DND-41 (cell line): Measurements from ENCODE around the gene ZNF48.

Source experiments
- ATAC-seq: fragments of 200-7000 bp; cut with Tn5 transposase; 3 replicates; pipeline ENCODE4 v1.9.1; 2021; ENCODE audit warnings: low read depth; ENCODE audit not compliant: insufficient read depth
- DNase-seq: peaks from one replicate; pipeline ENCODE4 v3.0.0-alpha.2; 2020
- H2AFZ ChIP-seq: 2 replicates; pipeline ENCODE4 v1.6.0; 2012; ENCODE audit warnings: low read depth, low read length
- H3K27ac ChIP-seq: 2 replicates; pipeline ENCODE4 v1.5.1; 2012; ENCODE audit warnings: low read length, inconsistent platforms
- H3K27me3 ChIP-seq: fragments of 200-600 bp; sonication (generic); 2 replicates; pipeline ENCODE4 v1.6.0; 2012; ENCODE audit warnings: low read length, mild to moderate bottlenecking, inconsistent platforms; ENCODE audit not compliant: insufficient read depth, poor library complexity
- H3K36me3 ChIP-seq: 2 replicates; pipeline ENCODE4 v1.5.1; 2012; ENCODE audit warnings: low read length, inconsistent platforms; ENCODE audit not compliant: insufficient read depth
- H3K4me1 ChIP-seq: 2 replicates; pipeline ENCODE4 v1.5.1; 2012; ENCODE audit warnings: mild to moderate bottlenecking, low read length; ENCODE audit not compliant: insufficient read depth
- H3K4me2 ChIP-seq: 2 replicates; pipeline ENCODE4 v1.6.0; 2012; ENCODE audit warnings: mild to moderate bottlenecking, moderate library complexity, low read length, inconsistent platforms; ENCODE audit not compliant: insufficient read depth
- H3K4me3 ChIP-seq, 2 experiments: fragments of 200-600 bp in 1 of 2; shearing (Covaris generic) in 1 of 2; 2 replicates each; pipeline ENCODE4 v1.5.1; 2012 to 2016; ENCODE audit warnings: inconsistent platforms in 2 of 2, low read length in 2 of 2, mild to moderate bottlenecking in 2 of 2, low read depth in 1 of 2, moderate library complexity in 1 of 2
- H3K79me2 ChIP-seq: 2 replicates; pipeline ENCODE4 v1.6.0; 2012; ENCODE audit warnings: low read length, inconsistent platforms; ENCODE audit not compliant: insufficient read depth
- H3K9ac ChIP-seq: 2 replicates; pipeline ENCODE4 v1.6.0; 2012; ENCODE audit warnings: low read depth, mild to moderate bottlenecking, inconsistent platforms, low read length, moderate library complexity
- H3K9me3 ChIP-seq: 2 replicates; pipeline ENCODE4 v1.5.1; 2012; ENCODE audit warnings: low read length, moderate library complexity, mild to moderate bottlenecking, inconsistent platforms; ENCODE audit not compliant: insufficient read depth, severe bottlenecking
- H4K20me1 ChIP-seq: 2 replicates; pipeline ENCODE4 v1.6.0; 2012; ENCODE audit warnings: low read length; ENCODE audit not compliant: insufficient read depth
- CTCF ChIP-seq: IDR thresholded peaks from 2 replicates; pipeline ENCODE4 v1.5.1; 2012; ENCODE audit warnings: borderline replicate concordance, low read length, moderate library complexity, mild to moderate bottlenecking; ENCODE audit not compliant: poor library complexity, severe bottlenecking; ENCODE audit errors: extremely low read depth
- EZH2 ChIP-seq: IDR thresholded peaks from 3 replicates; pipeline ENCODE4 v1.6.1; 2012; ENCODE audit warnings: borderline replicate concordance, low read depth, mild to moderate bottlenecking, moderate library complexity, low read length, inconsistent platforms; ENCODE audit not compliant: severe bottlenecking

The ZNF48 gene

GRCh38 chr16:30377050-30377811 lies 18.0 kb upstream of the ZNF48 start:
- peaks cover 58% of the 10 kb centered on the region for H3K4me1 ChIP-seq
- peak overlapping the region; percentile 98 for H3K27ac ChIP-seq
- peaks cover 3% of the 10 kb centered on the region; the same call in 1 of the 2 replicates for H4K20me1 ChIP-seq
- H3K27me3 ChIP-seq = no peaks in the 10 kb centered on the region
- H3K79me2 ChIP-seq = peaks cover 48% of the 10 kb centered on the region
- H3K4me3 ChIP-seq = peak overlapping the region; percentile 51 to 64
- peak overlapping the region; percentile 91 for H3K9ac ChIP-seq
- H3K9me3 ChIP-seq = no peaks in the 10 kb centered on the region
- peak overlapping the region; percentile 92 for H3K4me2 ChIP-seq
- peak overlapping the region; percentile 83 for H2AFZ ChIP-seq
- peaks cover 18% of the 10 kb centered on the region for H3K36me3 ChIP-seq
- TF ChIP-seq CTCF = no peak
- TF ChIP-seq EZH2 = no peak
- no peak for DNase-seq
- ATAC-seq = no peak

GRCh38 chr16:30377812-30378235 lies 17.4 kb upstream of the ZNF48 start:
- H3K27ac ChIP-seq = peak overlapping the region; percentile 98
- peaks cover 18% of the 10 kb centered on the region for H3K36me3 ChIP-seq
- DNase-seq = peak; percentile 92
- peak overlapping the region; percentile 51 to 64 for H3K4me3 ChIP-seq
- peak overlapping the region; percentile 91 for H3K9ac ChIP-seq
- H3K79me2 ChIP-seq = peaks cover 48% of the 10 kb centered on the region
- H3K9me3 ChIP-seq = no peaks in the 10 kb centered on the region
- ATAC-seq = peak; percentile 39
- no peak for TF ChIP-seq EZH2
- TF ChIP-seq CTCF = no peak
- peak overlapping the region; percentile 83 for H2AFZ ChIP-seq
- no peaks in the 10 kb centered on the region for H3K27me3 ChIP-seq
- H3K4me2 ChIP-seq = peak overlapping the region; percentile 92
- peaks cover 64% of the 10 kb centered on the region for H3K4me1 ChIP-seq
- peaks cover 3% of the 10 kb centered on the region; the same call in 1 of the 2 replicates for H4K20me1 ChIP-seq

GRCh38 chr16:30378236-30379157 lies 16.7 kb upstream of the ZNF48 start:
- DNase-seq (peak; percentile 100), ATAC-seq (peak; percentile 76)
- TF ChIP-seq CTCF (peak; percentile 25), EZH2 (no peak)
- Histone ChIP-seq H2AFZ (peak overlapping the region; percentile 72), H3K9me3 (no peaks in the 10 kb centered on the region), H3K4me3 (peak overlapping the region; percentile 51 to 73), H3K36me3 (peaks cover 18% of the 10 kb centered on the region), H3K9ac (peak overlapping the region; percentile 91), H3K4me1 (peaks cover 71% of the 10 kb centered on the region), H3K27ac (peak overlapping the region; percentile 98), H3K27me3 (no peaks in the 10 kb centered on the region), H4K20me1 (peaks cover 3% of the 10 kb centered on the region; the same call in 1 of the 2 replicates), H3K79me2 (peaks cover 48% of the 10 kb centered on the region), H3K4me2 (peak overlapping the region; percentile 92)
